ENCODE results near the gene P2RX3. TPM values are rescaled to one million over a fixed set of nuclear protein-coding genes. Genes with fewer than 3 reads are reported as not detected.

Gene P2RX3
- total RNA-seq, 1 experiment from 2014 or later = 0.15 TPM

GRCh38 chr11:57395905-57396623 lies 57.9 kb downstream of the P2RX3 start:
- Histone ChIP-seq H3K27ac (ENCODE audit: insufficient read length, low read depth, low read length) (no peak overlapping the region), H3K9ac (ENCODE audit: extremely low read depth, insufficient read length, low read length) (no peak overlapping the region), H3T11ph (ENCODE audit: low read length) (no peak overlapping the region), H2BK12ac (ENCODE audit: insufficient read length, low read depth, low read length) (no peak overlapping the region), H3K4me2 (ENCODE audit: insufficient read depth, insufficient read length, low read length) (no peak overlapping the region), H3K18ac (ENCODE audit: insufficient read length, low read depth, low read length) (no peak overlapping the region), H4K8ac (replicated peaks; ENCODE audit: insufficient read length, low read depth, low read length) (no peak overlapping the region), H3K9me3 (ENCODE audit: control insufficient read depth, low read depth, low read length) (no peaks in the 10 kb centered on the region), H4K91ac (ENCODE audit: insufficient read length, low read depth, low read length) (no peak overlapping the region), H3K23ac (ENCODE audit: insufficient read length, low read depth, low read length) (no peak overlapping the region), H2AK5ac (ENCODE audit: insufficient read length, low read length) (no peak overlapping the region), H3K79me2 (ENCODE audit: insufficient read depth, low read length) (no peaks in the 10 kb centered on the region), H3K4ac (ENCODE audit: low read depth, low read length) (no peak overlapping the region), H3K14ac (ENCODE audit: insufficient read depth, low read length) (no peak overlapping the region), H3K79me1 (ENCODE audit: insufficient read depth, low read depth, low read length, poor library complexity, severe bottlenecking) (no peaks in the 10 kb centered on the region), H4K20me1 (ENCODE audit: control insufficient read depth, insufficient read depth, insufficient read length) (no peaks in the 10 kb centered on the region), H3K56ac (ENCODE audit: insufficient read length, low read depth, low read length) (no peak overlapping the region), H2BK5ac (ENCODE audit: insufficient read length, low read length) (no peak overlapping the region), H3K27me3 (ENCODE audit: insufficient read depth, low read length) (no peaks in the 10 kb centered on the region), H4K5ac (ENCODE audit: insufficient read length, low read depth, low read length) (no peak overlapping the region), H3K4me1 (ENCODE audit: insufficient read depth, low read length) (no peaks in the 10 kb centered on the region), H2BK15ac (ENCODE audit: low read depth, low read length) (no peak overlapping the region), H2AFZ (ENCODE audit: low read length) (no peak overlapping the region), H2BK20ac (ENCODE audit: low read depth, low read length, poor library complexity, severe bottlenecking) (no peak overlapping the region), H2BK120ac (ENCODE audit: low read depth, low read length, poor library complexity, severe bottlenecking) (no peak overlapping the region), H3K23me2 (ENCODE audit: insufficient read length, low read depth, low read length, poor library complexity, severe bottlenecking) (no peaks in the 10 kb centered on the region)
- H3K9me3 Mint-ChIP-seq = no peaks in the 10 kb centered on the region
- no peaks in the 10 kb centered on the region for H3K4me1 Mint-ChIP-seq
- no peak overlapping the region for H3K4me3 Mint-ChIP-seq
- no peak for TF ChIP-seq CTCF (conservative IDR thresholded peaks at IDR 0.05)
- H3K27ac Mint-ChIP-seq = no peak overlapping the region
- no peak for DNase-seq
- no CpG with 5 or more reads among the region's 11 CpGs for WGBS (ENCODE audit: extremely low coverage, insufficient read length, low lambda C conversion rate)
- peaks cover 20% of the 10 kb centered on the region for H3K27me3 Mint-ChIP-seq (ENCODE audit: low read depth)
- H3K36me3 Mint-ChIP-seq (ENCODE audit: insufficient read depth in 1 of 3, low read depth in 3 of 3) = no peaks in the 10 kb centered on the region

All from H9 (cell line).